ENCODE measurements around the gene GJA5. TPM values are rescaled to one million over a fixed set of nuclear protein-coding genes. Genes with fewer than 3 reads are reported as not detected.

GJA5 gene
- total and polyA plus RNA-seq, 2 experiments from 2014 or later, result 0.24 to 1.7 TPM

GRCh38 chr1:147807405-147807804, 47.0 kb upstream of the GJA5 start:
- Mint-ChIP-seq H3K36me3 (ENCODE audit: low read depth) (no peaks in the 10 kb centered on the region; the same call in 2 of the 3 replicates), H3K4me1 (peaks cover 8% of the 10 kb centered on the region), H3K9me3 (no peaks in the 10 kb centered on the region; the same call in 2 of the 3 replicates), H3K4me3 (no peak overlapping the region), H3K27ac (no peak overlapping the region), H3K27me3 (ENCODE audit: insufficient read depth, low read depth, poor library complexity) (no peaks in the 10 kb centered on the region)
- no peak for TF ChIP-seq POLR2AphosphoS5 (IDR thresholded peaks at IDR 0.05; ENCODE audit: low read depth)
- no peak for TF ChIP-seq JUNB (IDR thresholded peaks at IDR 0.05; ENCODE audit: unreplicated experiment)
- TF ChIP-seq ZNF331 (CRISPR knock-in tag; IDR thresholded peaks at IDR 0.05; ENCODE audit: low read depth), result no peak
- TF ChIP-seq, protein P1, sequence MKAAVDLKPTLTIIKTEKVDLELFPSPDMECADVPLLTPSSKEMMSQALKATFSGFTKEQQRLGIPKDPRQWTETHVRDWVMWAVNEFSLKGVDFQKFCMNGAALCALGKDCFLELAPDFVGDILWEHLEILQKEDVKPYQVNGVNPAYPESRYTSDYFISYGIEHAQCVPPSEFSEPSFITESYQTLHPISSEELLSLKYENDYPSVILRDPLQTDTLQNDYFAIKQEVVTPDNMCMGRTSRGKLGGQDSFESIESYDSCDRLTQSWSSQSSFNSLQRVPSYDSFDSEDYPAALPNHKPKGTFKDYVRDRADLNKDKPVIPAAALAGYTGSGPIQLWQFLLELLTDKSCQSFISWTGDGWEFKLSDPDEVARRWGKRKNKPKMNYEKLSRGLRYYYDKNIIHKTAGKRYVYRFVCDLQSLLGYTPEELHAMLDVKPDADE (IDR thresholded peaks at IDR 0.05), result no peak
- TF ChIP-seq, protein P2, sequence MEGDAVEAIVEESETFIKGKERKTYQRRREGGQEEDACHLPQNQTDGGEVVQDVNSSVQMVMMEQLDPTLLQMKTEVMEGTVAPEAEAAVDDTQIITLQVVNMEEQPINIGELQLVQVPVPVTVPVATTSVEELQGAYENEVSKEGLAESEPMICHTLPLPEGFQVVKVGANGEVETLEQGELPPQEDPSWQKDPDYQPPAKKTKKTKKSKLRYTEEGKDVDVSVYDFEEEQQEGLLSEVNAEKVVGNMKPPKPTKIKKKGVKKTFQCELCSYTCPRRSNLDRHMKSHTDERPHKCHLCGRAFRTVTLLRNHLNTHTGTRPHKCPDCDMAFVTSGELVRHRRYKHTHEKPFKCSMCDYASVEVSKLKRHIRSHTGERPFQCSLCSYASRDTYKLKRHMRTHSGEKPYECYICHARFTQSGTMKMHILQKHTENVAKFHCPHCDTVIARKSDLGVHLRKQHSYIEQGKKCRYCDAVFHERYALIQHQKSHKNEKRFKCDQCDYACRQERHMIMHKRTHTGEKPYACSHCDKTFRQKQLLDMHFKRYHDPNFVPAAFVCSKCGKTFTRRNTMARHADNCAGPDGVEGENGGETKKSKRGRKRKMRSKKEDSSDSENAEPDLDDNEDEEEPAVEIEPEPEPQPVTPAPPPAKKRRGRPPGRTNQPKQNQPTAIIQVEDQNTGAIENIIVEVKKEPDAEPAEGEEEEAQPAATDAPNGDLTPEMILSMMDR (conservative IDR thresholded peaks at IDR 0.05; ENCODE audit: low read depth in 2 of 2), result no peak
- no peak for TF ChIP-seq ZNF114 (CRISPR knock-in tag; IDR thresholded peaks at IDR 0.05)
- TF ChIP-seq EZH2phosphoT487 (IDR thresholded peaks at IDR 0.05; ENCODE audit: unreplicated experiment), result no peak
- no peak for TF ChIP-seq ZNF462 (CRISPR knock-in tag; IDR thresholded peaks at IDR 0.05)
- DNase-seq (ENCODE audit: low spot score) (peak; percentile 9), ATAC-seq (peak; percentile 69)
- Histone ChIP-seq H3K27ac (ENCODE audit: low read depth) (no peak overlapping the region), H4K20me1 (replicated peaks; ENCODE audit: insufficient read depth) (no peaks in the 10 kb centered on the region), H3K36me3 (ENCODE audit: insufficient read depth) (no peaks in the 10 kb centered on the region), H3K9me2 (ENCODE audit: insufficient read depth) (peaks cover 4% of the 10 kb centered on the region), H3K4me1 (ENCODE audit: insufficient read depth) (peaks cover 8% of the 10 kb centered on the region), H3K79me2 (replicated peaks; ENCODE audit: insufficient read depth) (no peaks in the 10 kb centered on the region), H3K4me2 (no peak overlapping the region), H3K4me3 (no peak overlapping the region), H3F3A (replicated peaks; ENCODE audit: low read depth) (no peaks in the 10 kb centered on the region), H3K27me3 (ENCODE audit: insufficient read depth) (no peaks in the 10 kb centered on the region), H2AFZ (peak overlapping the region; percentile 68)
